H1 (cell line): ENCODE measurements around the gene TTR. TPM values are rescaled to one million over a fixed set of nuclear protein-coding genes. Genes with fewer than 3 reads are reported as not detected.

Source experiments
- CTCF ChIA-PET: fragments of 300-600 bp; sonication (Branson Sonifier 250); formaldehyde crosslinking; loops from one replicate; lab custom pipeline; 2021; ENCODE audit not compliant: partially characterized antibody; lab: Charles Lee
- POLR2A ChIA-PET: fragments of 300-600 bp; sonication (Branson Sonifier 250); formaldehyde crosslinking; loops from one replicate; lab custom pipeline; 2021; ENCODE audit warnings: inconsistent platforms; ENCODE audit not compliant: partially characterized antibody; lab: Charles Lee
- DNase-seq, 2 experiments: peaks; one replicate each; pipeline versions ENCODE4 v3.0.0 to v3.0.0-alpha.2; 2010 to 2022; ENCODE audit warnings: low spot score in 2 of 2, low read depth in 1 of 2, mixed read lengths in 1 of 2
- FAIRE-seq: peaks from 2 replicates; lab custom pipeline; 2011; peaks lifted over from hg19 to GRCh38; lab: Jason Lieb, UNC
- H2AFZ ChIP-seq: 2 replicates; pipeline ENCODE4 v1.8.1; 2012; ENCODE audit warnings: low read length, inconsistent platforms
- H2AK5ac ChIP-seq: 2 replicates; pipeline ENCODE4 v1.6.1; 2013; ENCODE audit warnings: low read depth, low read length
- H2BK120ac ChIP-seq: replicated peaks from 2 replicates; pipeline ENCODE3; 2013; ENCODE audit warnings: low read depth, low read length, inconsistent platforms
- H2BK12ac ChIP-seq: 2 replicates; pipeline ENCODE4 v1.6.1; 2013; ENCODE audit warnings: low read depth, low read length
- H2BK15ac ChIP-seq: 2 replicates; pipeline ENCODE4 v1.6.1; 2013; ENCODE audit warnings: low read length
- H2BK20ac ChIP-seq: 2 replicates; pipeline ENCODE4 v1.6.1; 2013; ENCODE audit warnings: low read length
- H2BK5ac ChIP-seq: 2 replicates; pipeline ENCODE4 v1.6.1; 2013; ENCODE audit warnings: low read depth, low read length
- H3K14ac ChIP-seq: 2 replicates; pipeline ENCODE4 v1.6.1; 2013; ENCODE audit warnings: inconsistent platforms; ENCODE audit not compliant: insufficient read length
- H3K18ac ChIP-seq: 2 replicates; pipeline ENCODE4 v1.6.1; 2013; ENCODE audit warnings: low read length; ENCODE audit errors: extremely low read depth
- H3K23ac ChIP-seq: 2 replicates; pipeline ENCODE4 v1.6.1; 2013; ENCODE audit warnings: inconsistent platforms; ENCODE audit not compliant: insufficient read length
- H3K23me2 ChIP-seq: 2 replicates; pipeline ENCODE4 v1.6.1; 2013; ENCODE audit warnings: low read depth, low read length
- H3K27ac ChIP-seq: 2 replicates; pipeline ENCODE4 v1.6.1; 2011; ENCODE audit warnings: low read depth, low read length, inconsistent platforms
- H3K27me3 ChIP-seq, 4 experiments: replicated peaks in 1 of 4; 1 replicate in 1 of 4; 2 replicates in 3 of 4; pipeline versions ENCODE4 v1.6.1 to v1.8.1; 2011 to 2013; ENCODE audit warnings: low read length in 3 of 4, mild to moderate bottlenecking in 3 of 4, inconsistent platforms in 2 of 4, mixed read lengths in 2 of 4, moderate library complexity in 1 of 4; ENCODE audit not compliant: control insufficient read depth in 3 of 4, insufficient read depth in 3 of 4; ENCODE audit errors: extremely low read depth in 1 of 4
- H3K36me3 ChIP-seq, 4 experiments: 2 replicates each; pipeline versions ENCODE4 v1.6.1 to v1.8.1; 2011 to 2013; ENCODE audit warnings: mild to moderate bottlenecking in 4 of 4, low read length in 3 of 4, moderate library complexity in 2 of 4, control low read depth in 1 of 4, inconsistent platforms in 1 of 4; ENCODE audit not compliant: insufficient read depth in 4 of 4, control insufficient read depth in 2 of 4
- H3K4ac ChIP-seq: replicated peaks from 2 replicates; pipeline ENCODE3; 2013; ENCODE audit warnings: low read length, low read depth, mixed read lengths, inconsistent platforms; ENCODE audit not compliant: insufficient read length
- H3K4me1 ChIP-seq, 4 experiments: replicated peaks in 1 of 4; 1 replicate in 1 of 4; 2 replicates in 3 of 4; pipeline versions ENCODE4 v1.6.1 to v1.8.1; 2011 to 2013; ENCODE audit warnings: low read length in 3 of 4, inconsistent platforms in 2 of 4, mixed read lengths in 1 of 4; ENCODE audit not compliant: insufficient read depth in 4 of 4, control insufficient read depth in 3 of 4
- H3K4me2 ChIP-seq, 2 experiments: 2 replicates each; pipeline versions ENCODE4 v1.6.1 to v1.8.1; 2011 to 2013; ENCODE audit warnings: low read depth in 2 of 2, low read length in 2 of 2, control low read depth in 1 of 2, inconsistent platforms in 1 of 2, mild to moderate bottlenecking in 1 of 2; ENCODE audit not compliant: insufficient read depth in 1 of 2
- H3K4me3 ChIP-seq, 4 experiments: fragments of 200-600, 300-600 bp in 1 of 4; sonication (generic), shearing (Covaris generic), sonication (Bioruptor Twin) in 1 of 4; 2 replicates each; pipeline versions ENCODE4 v1.5.1 to v1.8.1; 2011 to 2016; ENCODE audit warnings: low read length in 4 of 4, low read depth in 3 of 4, control low read depth in 2 of 4, inconsistent platforms in 2 of 4, mild to moderate bottlenecking in 2 of 4, mixed read lengths in 1 of 4, moderate library complexity in 1 of 4; ENCODE audit not compliant: insufficient read depth in 2 of 4; ENCODE audit errors: extremely low read depth in 1 of 4
- H3K56ac ChIP-seq: replicated peaks from 2 replicates; pipeline ENCODE3; 2013; ENCODE audit warnings: low read depth, mild to moderate bottlenecking, mixed read lengths, low read length, inconsistent platforms; ENCODE audit not compliant: insufficient read length
- H3K79me1 ChIP-seq: 2 replicates; pipeline ENCODE4 v1.6.1; 2013; ENCODE audit warnings: low read depth, low read length, control low read depth
- H3K79me2 ChIP-seq, 2 experiments: 2 replicates each; pipeline versions ENCODE4 v1.6.1 to v1.8.1; 2012 to 2013; ENCODE audit warnings: low read length in 2 of 2, mild to moderate bottlenecking in 2 of 2, inconsistent platforms in 1 of 2; ENCODE audit not compliant: insufficient read depth in 2 of 2, control insufficient read depth in 1 of 2
- H3K9ac ChIP-seq, 4 experiments: replicated peaks in 1 of 4; 1 replicate in 1 of 4; 2 replicates in 3 of 4; pipeline versions ENCODE4 v1.6.1 to v1.8.1; 2011 to 2013; ENCODE audit warnings: low read depth in 3 of 4, low read length in 3 of 4, control low read depth in 2 of 4, mild to moderate bottlenecking in 2 of 4, moderate library complexity in 2 of 4, inconsistent platforms in 1 of 4; ENCODE audit errors: extremely low read depth in 1 of 4
- H3K9me3 ChIP-seq, 2 experiments: 2 replicates each; pipeline versions ENCODE4 v1.6.1 to v1.8.1; 2012 to 2013; ENCODE audit warnings: mild to moderate bottlenecking in 2 of 2, moderate library complexity in 2 of 2, control low read depth in 1 of 2, inconsistent platforms in 1 of 2, low read depth in 1 of 2, low read length in 1 of 2, mixed read lengths in 1 of 2; ENCODE audit not compliant: insufficient read depth in 2 of 2
- H4K20me1 ChIP-seq, 2 experiments: replicated peaks in 1 of 2; 2 replicates each; pipeline versions ENCODE3 to v1.8.1; 2011 to 2013; ENCODE audit warnings: inconsistent platforms in 2 of 2, low read length in 2 of 2, mild to moderate bottlenecking in 1 of 2; ENCODE audit not compliant: insufficient read depth in 2 of 2, control insufficient read depth in 1 of 2
- H4K5ac ChIP-seq: 2 replicates; pipeline ENCODE4 v1.6.1; 2013; ENCODE audit warnings: low read length, low read depth, mixed read lengths, inconsistent platforms; ENCODE audit not compliant: insufficient read length
- H4K8ac ChIP-seq: 2 replicates; pipeline ENCODE4 v1.8.0; 2013; ENCODE audit warnings: mild to moderate bottlenecking, moderate library complexity, low read length, inconsistent platforms; ENCODE audit not compliant: insufficient read depth; ENCODE audit errors: extremely low read depth
- H4K91ac ChIP-seq: replicated peaks from 2 replicates; pipeline ENCODE3; 2013; ENCODE audit warnings: low read length, mixed read lengths, inconsistent platforms; ENCODE audit not compliant: insufficient read length
- CTBP2 ChIP-seq: IDR thresholded peaks from 2 replicates; pipeline ENCODE4 v1.7.0; 2011; ENCODE audit warnings: borderline replicate concordance, mild to moderate bottlenecking, moderate library complexity, mixed read lengths, low read length; ENCODE audit not compliant: insufficient read depth, insufficient read length
- POLR2A ChIP-seq, 2 experiments: IDR thresholded peaks; 1 replicate in 1 of 2; 2 replicates in 1 of 2; pipeline ENCODE4 v1.6.1; 2011; ENCODE audit warnings: low read depth in 2 of 2, low read length in 2 of 2, mild to moderate bottlenecking in 2 of 2; ENCODE audit errors: control extremely low read depth in 1 of 2
- POU5F1 ChIP-seq: IDR thresholded peaks from 2 replicates; pipeline ENCODE4 v1.6.1; 2011; ENCODE audit warnings: low read depth, mild to moderate bottlenecking, low read length, moderate library complexity
- RBBP5 ChIP-seq: IDR thresholded peaks from 2 replicates; pipeline ENCODE4 v1.7.1; 2012; ENCODE audit warnings: low read depth, mild to moderate bottlenecking, inconsistent platforms, low read length, moderate library complexity, borderline replicate concordance
- RNF2 ChIP-seq: fragments of 200-900, 300-1000 bp; sonication (generic); IDR thresholded peaks from 2 replicates; pipeline ENCODE4 v1.7.1; 2016; ENCODE audit warnings: borderline replicate concordance, low read depth, mild to moderate bottlenecking, antibody characterized with exemption, low read length; ENCODE audit not compliant: poor library complexity, severe bottlenecking; ENCODE audit errors: missing control alignments
- SRF ChIP-seq: IDR thresholded peaks from 2 replicates; pipeline ENCODE4 v1.6.1; 2011; ENCODE audit warnings: mild to moderate bottlenecking, low read depth, low read length, moderate library complexity
- YY1 ChIP-seq: IDR thresholded peaks from 2 replicates; pipeline ENCODE4 v1.6.1; 2011; ENCODE audit warnings: low read depth, mild to moderate bottlenecking, low read length
- WGBS, 2 experiments: shearing (Covaris generic) in 1 of 2; methylation state at CpG; one replicate each; pipeline versions ENCODE4 v1.1.6 to v1.1.7; 2013 to 2015; ENCODE audit warnings: low lambda C conversion rate in 2 of 2, mixed read lengths in 2 of 2, inconsistent platforms in 1 of 2, low coverage in 1 of 2, missing lambda C conversion rate in 1 of 2; ENCODE audit not compliant: insufficient replicate concordance in 2 of 2, insufficient coverage in 1 of 2, insufficient read length in 1 of 2; ENCODE audit errors: extremely low coverage in 1 of 2, missing lambda C conversion rate in 1 of 2; 5-methylcytosine and 5-hydroxymethylcytosine counted together
- polyA plus RNA-seq, 7 experiments: library from polyadenylated mRNA; depleted of rRNA in 3 of 7; stranded (reverse) in 5 of 7; unstranded in 2 of 7; fragments of >200 nt in 5 of 7; fragments of 200-250 nt in 2 of 7; gene quantifications; 1 replicate in 5 of 7; 2 replicates in 1 of 7; 4 replicates in 1 of 7; pipeline versions ENCODE4 v1.2.1 to v1.2.3, GENCODE V29; 2011 to 2013; ENCODE audit warnings: missing spikeins in 2 of 7, mixed read lengths in 2 of 7
- total RNA-seq: library from RNA; stranded (reverse); fragmentation: NEBNext Ultra II Directional; extraction: Animal tissue kit (Norgen Biotek cat#: 25700); gene quantifications from 2 replicates; pipeline ENCODE4 v1.2.1, GENCODE V29; 2021
- TF ChIP-seq, protein P1 (sequence below): IDR thresholded peaks from 2 replicates; pipeline ENCODE4 v1.6.1; 2012; ENCODE audit warnings: inconsistent platforms

TTR gene
- total and polyA plus RNA-seq, 2 of the 8 experiments (the other 6 are each of a cell fraction or from before 2014, with no cell fraction given) = not detected

DNA sequence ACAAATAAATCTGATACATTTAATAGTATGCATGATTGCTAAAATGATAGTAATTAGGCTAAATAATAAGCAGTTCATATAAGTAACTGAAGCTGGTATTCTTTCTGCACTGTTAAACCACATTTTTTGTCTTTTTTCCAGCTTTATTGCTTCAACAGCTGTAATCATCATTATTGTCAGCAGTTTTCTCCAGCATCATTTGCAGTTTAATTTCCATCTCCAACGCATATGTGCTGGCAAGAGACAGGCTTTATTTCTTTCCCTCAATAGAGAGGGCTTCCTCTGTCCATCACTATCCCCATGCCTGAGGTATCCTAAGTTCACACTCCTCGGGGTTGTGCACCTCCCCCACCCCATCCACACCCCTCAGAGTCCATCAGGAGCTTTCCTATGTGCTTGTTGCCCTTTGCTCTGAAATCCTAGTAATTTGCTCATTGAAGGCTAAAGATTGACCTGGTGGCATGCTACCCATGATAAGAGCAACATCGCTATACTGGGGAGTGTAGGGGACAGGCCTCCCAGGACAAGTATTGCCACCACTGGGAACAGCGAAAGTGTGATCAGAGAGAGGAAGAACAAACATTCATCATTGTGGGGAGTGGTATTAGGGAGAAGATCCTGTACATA is 55.6 kb downstream of the TTR start:
- Histone ChIP-seq H3K27ac (no peak overlapping the region), H2BK120ac (no peak overlapping the region), H3K27me3 (no peaks in the 10 kb centered on the region), H4K8ac (no peak overlapping the region), H3K4me3 (no peak overlapping the region), H3K56ac (no peak overlapping the region), H2BK12ac (no peak overlapping the region), H3K9ac (no peak overlapping the region), H3K79me1 (peaks cover 4% of the 10 kb centered on the region), H3K18ac (no peak overlapping the region), H3K36me3 (peaks cover 0 to under 1% (median 0%) of the 10 kb centered on the region in 4 experiments; a peak in 1 of 8 replicates), H4K91ac (no peak overlapping the region), H3K4me1 (peaks cover 0 to 15% (median 3%) of the 10 kb centered on the region in 4 experiments; a peak in 4 of 7 replicates), H2BK15ac (no peak overlapping the region), H3K4me2 (0 out of 4 replicates have a peak overlapping the region, but pooled peaks of 1 of the 2 experiments have one; percentile 22), H4K5ac (no peak overlapping the region), H3K23ac (no peak overlapping the region), H3K14ac (no peak overlapping the region), H2AFZ (no peak overlapping the region), H3K4ac (no peak overlapping the region), H4K20me1 (peaks cover 0 to 2% of the 10 kb centered on the region in 2 experiments), H2BK5ac (no peak overlapping the region), H2BK20ac (no peak overlapping the region), H3K9me3 (no peaks in the 10 kb centered on the region), H2AK5ac (no peak overlapping the region), H3K79me2 (0 out of 4 replicates have a peak, but pooled peaks cover 0 to 6% of the 10 kb centered on the region in 2 experiments), H3K23me2 (no peaks in the 10 kb centered on the region)
- TF ChIP-seq RBBP5 (no peak), POLR2A (IDR thresholded peaks at IDR 0.05; ENCODE audit: control extremely low read depth in 1 of 2, low read depth in 2 of 2, low read length in 2 of 2) (no peak), CTBP2 (no peak), SRF (no peak), YY1 (no peak), RNF2 (no peak), POU5F1 (no peak)
- TF ChIP-seq, protein P1, sequence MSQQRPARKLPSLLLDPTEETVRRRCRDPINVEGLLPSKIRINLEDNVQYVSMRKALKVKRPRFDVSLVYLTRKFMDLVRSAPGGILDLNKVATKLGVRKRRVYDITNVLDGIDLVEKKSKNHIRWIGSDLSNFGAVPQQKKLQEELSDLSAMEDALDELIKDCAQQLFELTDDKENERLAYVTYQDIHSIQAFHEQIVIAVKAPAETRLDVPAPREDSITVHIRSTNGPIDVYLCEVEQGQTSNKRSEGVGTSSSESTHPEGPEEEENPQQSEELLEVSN = no peak
- POLR2A ChIA-PET = interaction anchor here (1.1 kb wide), 1 partner anchor 38 kb away, joined by 3 read pairs; the partner anchor contains the start of gene B4GALT6
- 88% methylated on average over 4 of the region's 4 CpGs; no CpG with 5 or more reads in 1 of the 2 experiments for WGBS, 2 experiments
- CTCF ChIA-PET = interaction anchor here (0.8 to 2.6 kb wide), 12 partner anchors 10 to 333 kb away, joined by 3 to 9 read pairs (median 4); no protein-coding TSS in a partner anchor
- FAIRE-seq = no peak
- DNase-seq = no peak
